Activated gamma-delta T cell treated with Interleukin-2 at 50 U/mL for 16 hours (primary cell): Measurements from ENCODE around the gene EXD1.
"Not testable (repeated sequence)": the region's sequence is repeated elsewhere in the genome, so short reads cannot be mapped to it uniquely, and the experiment has no call there.

Experiments
- DNase-seq: peaks from one replicate; pipeline ENCODE4 v3.0.0-alpha.2; 2020

Gene EXD1, protein sequence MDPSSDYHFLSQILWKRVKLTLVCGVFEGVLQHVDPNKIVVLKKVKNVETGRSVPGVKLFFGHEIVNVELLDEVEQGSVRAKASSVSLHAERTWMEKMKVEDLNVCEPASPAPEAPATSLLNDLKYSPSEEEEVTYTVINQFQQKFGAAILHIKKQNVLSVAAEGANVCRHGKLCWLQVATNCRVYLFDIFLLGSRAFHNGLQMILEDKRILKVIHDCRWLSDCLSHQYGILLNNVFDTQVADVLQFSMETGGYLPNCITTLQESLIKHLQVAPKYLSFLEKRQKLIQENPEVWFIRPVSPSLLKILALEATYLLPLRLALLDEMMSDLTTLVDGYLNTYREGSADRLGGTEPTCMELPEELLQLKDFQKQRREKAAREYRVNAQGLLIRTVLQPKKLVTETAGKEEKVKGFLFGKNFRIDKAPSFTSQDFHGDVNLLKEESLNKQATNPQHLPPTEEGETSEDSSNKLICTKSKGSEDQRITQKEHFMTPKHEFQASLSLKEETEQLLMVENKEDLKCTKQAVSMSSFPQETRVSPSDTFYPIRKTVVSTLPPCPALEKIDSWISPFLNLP

DNA sequence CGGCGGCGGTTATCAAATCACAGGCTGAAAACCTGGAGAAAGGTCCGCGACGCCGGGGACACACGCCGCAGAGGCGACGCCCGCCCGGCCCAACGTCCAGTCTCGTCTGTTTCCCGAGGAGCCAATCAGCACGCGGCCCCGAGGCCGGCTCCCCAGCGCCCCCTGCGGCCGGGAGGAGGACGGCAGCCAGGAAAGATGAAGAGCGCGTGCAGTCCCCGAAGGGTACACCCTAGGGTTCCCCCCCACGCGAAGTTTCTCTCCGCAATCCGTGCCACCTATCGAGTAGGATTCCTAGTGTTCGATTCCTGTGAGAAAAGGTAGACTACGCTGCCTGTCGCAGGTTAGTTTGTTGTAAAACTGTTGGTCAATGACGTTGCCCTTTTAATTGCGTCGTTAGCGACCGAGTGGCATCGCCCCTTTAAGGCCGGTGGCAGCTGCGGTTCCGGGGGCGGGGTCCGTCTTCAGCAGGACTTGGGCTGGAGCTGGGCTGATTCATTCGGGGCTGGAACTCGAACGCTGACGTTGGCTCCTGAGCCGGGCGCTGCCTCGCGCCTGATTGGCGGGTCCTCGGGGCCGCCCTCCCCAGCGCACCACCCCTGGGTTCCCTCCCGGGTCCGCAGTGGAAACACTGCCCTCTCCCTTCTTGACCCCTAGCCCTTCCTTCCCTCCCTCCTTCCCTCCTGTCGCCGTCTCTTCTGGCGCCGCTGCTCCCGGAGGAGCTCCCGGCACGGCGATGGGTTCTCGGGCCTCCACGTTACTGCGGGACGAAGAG lies at the start of gene EXD1, which contains the start of gene CHP1:
EXD1 (minus strand) TSS at position 108 of the 772 bp plus-strand sequence. CDS start 4,182 bp downstream, outside the sequence.
CHP1 (plus strand) TSS at position 619 of the 772 bp plus-strand sequence; CDS start at position 734, 115 bp downstream.
- DNase-seq: peak; percentile 96

DNA sequence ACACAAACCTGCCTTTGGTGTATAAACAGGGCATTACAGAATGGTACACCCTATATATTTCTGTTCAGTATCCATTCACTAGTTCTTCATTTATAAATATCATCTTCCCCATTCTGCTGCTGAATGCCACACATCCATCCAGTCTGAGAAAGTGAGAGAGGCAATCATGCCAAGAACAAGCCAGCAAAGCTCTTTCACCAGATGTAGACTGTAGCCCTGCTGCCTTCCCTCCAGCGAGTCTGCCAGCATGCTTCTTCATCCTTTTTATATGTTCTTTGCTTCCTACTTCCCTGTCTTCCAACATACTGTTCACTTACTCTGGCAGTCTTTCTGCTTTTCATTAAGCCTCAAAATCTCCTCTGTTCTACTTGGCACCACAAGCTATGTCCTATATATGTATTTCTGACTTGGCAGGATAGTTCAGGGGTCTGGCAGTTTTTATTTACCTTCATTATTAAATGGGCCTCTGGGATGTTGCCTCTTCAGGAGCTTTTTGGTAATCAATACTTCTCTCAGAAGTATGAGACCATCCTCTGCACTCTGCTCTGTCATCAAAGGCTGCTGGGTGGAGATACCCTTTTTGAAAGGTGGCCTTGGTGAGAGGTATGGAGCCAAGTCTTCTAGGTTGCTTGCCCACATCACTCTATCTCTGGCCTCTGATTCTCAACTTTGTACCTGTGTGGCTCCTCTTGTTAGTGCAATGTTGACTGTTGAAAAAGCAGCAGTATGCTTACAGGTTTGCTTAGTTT lies 49.2 kb upstream of the EXD1 start:
- no peak for DNase-seq

DNA sequence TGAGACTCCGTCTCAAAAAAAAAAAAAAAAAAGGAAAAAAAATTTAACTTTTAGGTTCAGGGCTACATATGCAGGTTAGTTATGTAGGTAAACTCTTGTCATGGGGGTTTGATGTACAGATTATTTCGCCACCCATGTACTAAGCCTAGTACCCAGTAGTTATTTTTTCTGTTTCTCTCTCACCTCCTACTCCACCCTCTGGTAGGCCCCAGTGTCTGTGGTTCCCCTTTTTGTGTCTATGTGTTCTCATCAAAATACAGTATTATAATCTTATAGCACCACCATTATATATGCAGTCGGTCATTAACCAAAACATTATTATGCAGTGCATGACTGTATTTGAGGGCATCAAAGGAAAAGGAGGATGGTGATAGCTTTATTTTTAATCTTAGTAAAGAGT lies 47.8 kb upstream of the EXD1 start:
- DNase-seq: no peak

DNA sequence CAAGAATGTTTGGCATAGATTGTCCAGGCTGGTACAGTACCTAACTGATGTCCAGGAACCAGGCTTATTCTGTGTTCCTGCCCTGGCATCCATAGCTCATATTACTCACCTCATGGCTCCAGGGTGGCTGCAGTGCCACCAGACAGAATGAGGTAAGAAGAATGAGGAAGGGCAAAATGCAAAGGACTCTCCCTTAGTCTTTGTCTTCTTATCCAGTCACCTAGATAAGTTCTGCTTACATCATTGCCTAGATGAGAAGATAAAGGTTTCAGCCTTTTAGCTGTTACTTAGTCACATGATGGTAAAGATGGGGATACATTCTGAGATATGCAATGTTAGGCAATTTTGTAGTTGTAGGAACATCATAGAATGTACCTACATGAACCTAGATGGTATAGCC lies 46.3 kb upstream of the EXD1 start:
- DNase-seq: no peak

GRCh38 chr15:41269887-41270286 lies 39.3 kb upstream of the EXD1 start:
- DNase-seq: no peak

DNA sequence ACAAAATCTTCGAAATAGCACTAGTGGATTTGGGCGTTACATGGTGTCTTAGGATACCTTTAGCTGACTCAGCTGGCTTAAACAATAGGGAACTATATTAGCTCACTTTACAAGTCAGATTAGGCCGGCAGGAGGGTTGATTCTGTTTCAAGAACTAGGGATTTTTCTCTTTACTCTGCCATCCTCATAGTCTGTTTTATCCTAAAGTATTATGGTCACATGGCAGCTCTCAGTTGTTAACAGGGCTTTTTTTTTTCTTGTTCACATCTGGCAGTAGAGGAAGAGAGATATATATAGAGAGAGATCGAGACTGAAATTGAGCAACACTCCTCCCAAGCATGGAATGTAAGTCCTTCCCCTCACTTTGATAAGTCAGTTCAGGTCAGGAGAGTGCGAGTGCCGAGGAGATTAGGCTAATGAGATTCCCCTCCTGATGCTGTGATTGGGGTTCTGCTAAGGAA lies 33.4 kb upstream of the EXD1 start:
- DNase-seq: no peak

- no peak for DNase-seq
Measured at GRCh38 chr15:41262571-41262970, 32.0 kb upstream of the EXD1 start.

DNA sequence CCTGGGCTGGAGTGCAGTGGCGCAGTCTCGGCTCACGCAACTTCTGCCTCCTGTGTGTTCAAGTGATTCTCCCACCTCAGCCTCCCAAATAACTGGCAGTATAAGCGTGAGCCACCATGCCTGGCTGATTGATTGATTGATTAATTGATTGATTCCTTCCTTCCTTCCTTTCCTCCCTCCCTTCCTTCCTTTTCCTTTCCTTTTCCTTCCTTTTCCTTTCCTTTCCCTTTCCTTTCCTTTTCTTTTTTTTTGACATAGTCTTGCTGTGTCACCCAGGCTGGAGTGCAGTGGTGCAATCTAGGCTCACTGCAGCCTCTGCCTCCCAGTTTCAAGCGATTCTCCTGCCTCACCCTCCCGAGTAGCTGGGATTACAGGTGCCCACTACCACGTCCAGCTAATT lies 30.4 kb upstream of the EXD1 start:
- not testable (repeated sequence) for DNase-seq

GRCh38 chr15:41259546-41260189 lies 29.1 kb upstream of the EXD1 start:
- DNase-seq: no peak

DNA sequence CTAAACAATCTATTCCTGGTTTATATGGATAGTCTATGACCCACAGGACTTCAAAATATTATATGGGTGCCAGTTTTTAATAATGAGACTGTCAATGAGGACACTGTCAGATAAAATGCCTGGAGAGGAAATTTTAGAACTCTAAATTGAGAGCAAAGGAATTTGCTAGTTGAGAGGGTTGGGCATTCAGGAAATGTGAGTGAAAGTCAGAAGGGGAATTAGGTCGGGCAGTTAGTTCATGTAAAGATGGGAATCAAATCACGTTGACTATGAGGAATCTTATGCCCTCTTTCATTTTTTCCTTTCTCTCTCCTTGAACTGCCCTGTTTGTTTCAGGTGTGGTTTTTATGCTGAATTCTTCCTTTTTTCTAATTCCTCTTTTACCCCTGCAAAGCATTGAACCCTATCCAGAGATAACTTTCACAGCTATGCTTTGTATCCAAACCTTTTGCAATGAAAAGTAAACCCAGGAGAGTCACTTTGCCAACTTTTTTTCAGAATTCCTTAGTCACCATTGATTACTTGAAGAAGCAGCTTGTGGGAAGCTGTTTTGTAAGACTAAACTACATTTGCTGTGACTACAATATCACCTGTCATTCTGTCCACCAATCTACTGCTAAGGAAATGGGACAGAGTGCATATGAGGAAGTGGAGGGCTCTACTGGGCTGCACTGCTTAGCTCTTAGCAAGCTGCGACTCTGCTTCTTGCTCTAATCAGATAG lies 28.4 kb upstream of the EXD1 start:
- DNase-seq: no peak

DNA sequence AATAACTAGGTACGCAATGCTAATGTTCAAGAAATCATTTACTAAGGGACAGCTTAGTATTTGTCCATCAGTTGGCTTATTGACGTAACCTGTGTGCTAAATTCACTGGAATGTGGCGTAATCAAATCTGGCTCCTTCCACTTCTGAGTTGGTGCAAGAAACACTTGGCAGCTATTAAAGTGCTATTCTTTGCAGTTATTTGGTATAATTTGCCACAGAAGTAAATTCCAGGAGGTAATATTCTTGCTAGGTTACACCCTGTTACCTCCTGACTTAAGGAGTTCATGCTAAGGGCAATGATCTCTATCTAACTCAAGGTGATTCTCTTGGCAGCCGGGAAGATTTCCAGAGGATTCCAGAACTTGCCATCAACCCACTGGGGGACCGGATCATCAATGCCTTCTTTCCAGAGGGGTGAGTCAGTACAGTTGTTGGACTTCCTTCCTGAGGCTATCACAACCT lies 26.1 kb upstream of the EXD1 start:
- no peak for DNase-seq

DNA sequence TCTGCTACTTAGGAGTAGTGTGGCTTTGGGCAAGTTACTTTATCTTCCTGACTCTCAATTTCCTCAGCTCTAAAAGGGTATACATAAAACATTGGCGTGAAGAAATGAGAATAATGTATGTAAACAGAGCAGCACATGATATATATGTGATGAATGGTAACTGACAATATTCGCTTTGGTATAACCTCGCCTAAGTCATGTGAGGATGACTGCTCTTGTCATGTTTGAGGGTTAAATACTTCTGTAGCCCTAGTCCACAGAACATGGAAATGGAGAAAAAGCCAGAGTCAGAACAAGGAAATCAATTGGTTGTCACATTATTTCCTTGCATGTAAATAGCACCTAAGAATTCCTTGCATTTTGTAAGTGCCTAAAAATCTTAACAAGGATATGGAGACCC lies 25.5 kb upstream of the EXD1 start:
- no peak for DNase-seq

GRCh38 chr15:41254560-41254959 lies 24.0 kb upstream of the EXD1 start:
- DNase-seq: no peak

GRCh38 chr15:41251411-41251810 lies 20.9 kb upstream of the EXD1 start:
- no peak for DNase-seq

- DNase-seq: not testable (repeated sequence)
Measured at GRCh38 chr15:41250745-41251144, 20.2 kb upstream of the EXD1 start.

- no peak for DNase-seq
Measured at GRCh38 chr15:41241221-41241964, 10.8 kb upstream of the EXD1 start.

DNA sequence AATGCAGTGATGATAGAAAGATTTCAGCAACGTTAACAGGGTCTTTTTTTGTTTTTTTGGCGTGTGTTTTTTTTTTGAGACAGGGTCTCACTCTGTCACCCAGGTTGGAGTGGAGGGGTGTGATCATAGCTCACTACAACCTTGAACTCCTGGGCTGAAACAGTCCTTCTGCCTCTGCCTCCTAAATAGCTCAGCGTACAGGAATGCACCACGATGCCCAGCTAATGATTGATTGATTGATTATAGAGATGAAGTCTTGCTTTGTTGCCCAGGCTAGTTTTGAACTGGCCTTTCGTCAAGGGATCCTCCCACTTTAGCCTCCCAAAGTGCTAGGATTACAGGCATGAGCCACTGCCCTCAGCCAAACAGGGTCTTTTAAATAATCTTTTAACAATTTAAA lies 7.5 kb upstream of the EXD1 start:
- DNase-seq: no peak

DNA sequence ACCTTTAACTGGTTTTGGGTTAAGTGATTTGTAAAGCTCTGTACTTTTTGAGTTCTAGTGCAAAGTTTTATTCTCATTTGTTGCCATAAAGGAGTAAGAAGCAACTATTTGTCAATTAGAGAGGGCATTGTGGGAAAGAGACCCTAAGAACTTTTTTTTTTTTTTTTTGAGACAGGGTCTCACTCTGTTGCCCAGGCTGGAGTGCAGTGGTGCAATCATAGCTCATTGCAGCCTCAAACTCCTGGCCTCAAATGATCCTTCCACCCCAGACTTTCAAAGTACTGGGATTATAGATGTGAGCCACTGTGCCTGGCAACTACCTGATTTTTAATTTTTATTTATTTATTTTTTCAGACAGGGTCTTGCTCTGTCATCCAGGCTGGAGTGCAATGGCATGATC lies 5.4 kb upstream of the EXD1 start:
- no peak for DNase-seq

- not testable (repeated sequence) for DNase-seq
Measured at GRCh38 chr15:41235228-41235627, 4.7 kb upstream of the EXD1 start.

GRCh38 chr15:41233367-41233771 lies 2.8 kb upstream of the EXD1 start:
- DNase-seq: no peak
